Measurements from ENCODE around the gene SCD. TPM values are rescaled to one million over a fixed set of nuclear protein-coding genes. Genes with fewer than 3 reads are reported as not detected.
"Not testable (repeated sequence)": the region's sequence is repeated elsewhere in the genome, so short reads cannot be mapped to it uniquely, and the experiment has no call there.

The SCD gene
- 100 to 1,000 TPM; 239 to 240 TPM for total RNA-seq

GRCh38 chr10:100346765-100347567 lies at the start of gene SCD:
Gene SCD (plus strand): TSS chr10:100347233. CDS start chr10:100347505, 272 bp downstream.
- Mint-ChIP-seq H3K4me3 (peak within 1 kb of the TSS; percentile 96), H3K27me3 (ENCODE audit: low read depth) (no peaks in the 10 kb centered on the region), H3K9me3 (ENCODE audit: insufficient read depth) (no peaks in the 10 kb centered on the region), H3K4me1 (ENCODE audit: low read depth) (peaks cover 67% of the 10 kb centered on the region), H3K27ac (peak within 1 kb of the TSS; percentile 90), H3K36me3 (ENCODE audit: low read depth) (peaks cover 44% of the 10 kb centered on the region)
- CTCF ChIA-PET, result interaction anchor here (0.7 to 24.9 kb wide), 13 partner anchors 9 to 192 kb away, joined by 3 to 311 read pairs (median 12); partner anchors contain the start of gene HIF1AN
- peak; percentile 95 for DNase-seq
- ATAC-seq, result peak; percentile 94
- POLR2A ChIA-PET, result interaction anchor here (1.0 to 5.8 kb wide), 9 partner anchors 16 to 169 kb away, joined by 3 to 43 read pairs (median 4); partner anchors contain the start of gene BLOC1S2

GRCh38 chr10:100297242-100297641 lies 49.8 kb upstream of the SCD start:
- Mint-ChIP-seq H3K27ac (no peak overlapping the region), H3K27me3 (ENCODE audit: low read depth) (peaks cover 32% of the 10 kb centered on the region), H3K9me3 (ENCODE audit: insufficient read depth) (no peaks in the 10 kb centered on the region), H3K36me3 (ENCODE audit: low read depth) (no peaks in the 10 kb centered on the region), H3K4me1 (ENCODE audit: low read depth) (no peaks in the 10 kb centered on the region), H3K4me3 (no peak overlapping the region)
- ATAC-seq (no peak), DNase-seq (no peak)
- ChIA-PET POLR2A (interaction anchor here (1.5 kb wide), 1 partner anchor 10 kb away, joined by 5 read pairs; no protein-coding TSS in a partner anchor), CTCF (no interaction called here)

- POLR2A ChIA-PET; ATAC-seq; CTCF ChIA-PET; H3K4me3 Mint-ChIP-seq; DNase-seq; H3K4me1 Mint-ChIP-seq (ENCODE audit: low read depth); H3K36me3 Mint-ChIP-seq (ENCODE audit: low read depth); H3K27ac Mint-ChIP-seq; H3K9me3 Mint-ChIP-seq (ENCODE audit: insufficient read depth): not testable (repeated sequence)
- peaks cover 35% of the 10 kb centered on the region for H3K27me3 Mint-ChIP-seq (ENCODE audit: low read depth)
Observed at GRCh38 chr10:100301123-100301522, 45.9 kb upstream of the SCD start.

GRCh38 chr10:100303724-100304319 lies 43.2 kb upstream of the SCD start:
- no peak overlapping the region for H3K27ac Mint-ChIP-seq
- no peak overlapping the region for H3K4me3 Mint-ChIP-seq
- peaks cover 45% of the 10 kb centered on the region for H3K27me3 Mint-ChIP-seq (ENCODE audit: low read depth)
- POLR2A ChIA-PET, result interaction anchor here (1.0 kb wide), 1 partner anchor 17 kb away, joined by 5 read pairs; no protein-coding TSS in a partner anchor
- no peaks in the 10 kb centered on the region for H3K4me1 Mint-ChIP-seq (ENCODE audit: low read depth)
- CTCF ChIA-PET, result interaction anchor here (0.9 to 2.2 kb wide), 10 partner anchors 9 to 207 kb away, joined by 3 to 13 read pairs (median 4); partner anchors contain the start of gene PKD2L1
- no peak for ATAC-seq
- no peaks in the 10 kb centered on the region for H3K9me3 Mint-ChIP-seq (ENCODE audit: insufficient read depth)
- no peak for DNase-seq
- H3K36me3 Mint-ChIP-seq (ENCODE audit: low read depth), result no peaks in the 10 kb centered on the region

GRCh38 chr10:100304414-100304813 lies 42.6 kb upstream of the SCD start:
- POLR2A ChIA-PET, result no interaction called here
- CTCF ChIA-PET, result interaction anchor here (0.8 to 2.2 kb wide), 8 partner anchors 9 to 214 kb away, joined by 3 to 8 read pairs (median 4); partner anchors contain the start of gene PKD2L1
- ATAC-seq, result no peak
- no peak for DNase-seq
- Mint-ChIP-seq H3K9me3 (ENCODE audit: insufficient read depth) (no peaks in the 10 kb centered on the region), H3K4me1 (ENCODE audit: low read depth) (no peaks in the 10 kb centered on the region), H3K36me3 (ENCODE audit: low read depth) (no peaks in the 10 kb centered on the region), H3K27me3 (ENCODE audit: low read depth) (peaks cover 48% of the 10 kb centered on the region), H3K4me3 (no peak overlapping the region), H3K27ac (no peak overlapping the region)

GRCh38 chr10:100306861-100307260 lies 40.2 kb upstream of the SCD start:
- H3K27ac Mint-ChIP-seq, result no peak overlapping the region
- H3K36me3 Mint-ChIP-seq (ENCODE audit: low read depth), result no peaks in the 10 kb centered on the region
- ATAC-seq (no peak), DNase-seq (no peak)
- H3K4me3 Mint-ChIP-seq, result no peak overlapping the region
- ChIA-PET POLR2A (no interaction called here), CTCF (no interaction called here)
- no peaks in the 10 kb centered on the region for H3K4me1 Mint-ChIP-seq (ENCODE audit: low read depth)
- no peaks in the 10 kb centered on the region for H3K9me3 Mint-ChIP-seq (ENCODE audit: insufficient read depth)
- peaks cover 53% of the 10 kb centered on the region for H3K27me3 Mint-ChIP-seq (ENCODE audit: low read depth)

GRCh38 chr10:100307684-100308083 lies 39.3 kb upstream of the SCD start:
- peaks cover 55% of the 10 kb centered on the region for H3K27me3 Mint-ChIP-seq (ENCODE audit: low read depth)
- ATAC-seq, result no peak
- H3K36me3 Mint-ChIP-seq (ENCODE audit: low read depth), result no peaks in the 10 kb centered on the region
- H3K4me3 Mint-ChIP-seq, result no peak overlapping the region
- no peak overlapping the region for H3K27ac Mint-ChIP-seq
- ChIA-PET POLR2A (interaction anchor here (0.6 kb wide), 1 partner anchor 648 kb away, joined by 3 read pairs; no protein-coding TSS in a partner anchor), CTCF (no interaction called here)
- no peaks in the 10 kb centered on the region for H3K4me1 Mint-ChIP-seq (ENCODE audit: low read depth)
- DNase-seq, result no peak
- H3K9me3 Mint-ChIP-seq (ENCODE audit: insufficient read depth), result no peaks in the 10 kb centered on the region

GRCh38 chr10:100311298-100311697 lies 35.7 kb upstream of the SCD start:
- CTCF ChIA-PET, result interaction anchor here (1.0 to 1.5 kb wide), 2 partner anchors 28 to 123 kb away, joined by 3 to 5 read pairs; no protein-coding TSS in a partner anchor
- DNase-seq (no peak), ATAC-seq (no peak)
- H3K27ac Mint-ChIP-seq, result no peak overlapping the region
- H3K4me3 Mint-ChIP-seq, result no peak overlapping the region
- no peaks in the 10 kb centered on the region for H3K36me3 Mint-ChIP-seq (ENCODE audit: low read depth)
- peaks cover 54% of the 10 kb centered on the region for H3K27me3 Mint-ChIP-seq (ENCODE audit: low read depth)
- POLR2A ChIA-PET, result no interaction called here
- H3K9me3 Mint-ChIP-seq (ENCODE audit: insufficient read depth), result no peaks in the 10 kb centered on the region
- no peaks in the 10 kb centered on the region for H3K4me1 Mint-ChIP-seq (ENCODE audit: low read depth)

GRCh38 chr10:100315615-100316014 lies 31.4 kb upstream of the SCD start:
- Mint-ChIP-seq H3K36me3 (ENCODE audit: low read depth) (no peaks in the 10 kb centered on the region), H3K4me3 (no peak overlapping the region), H3K27me3 (ENCODE audit: low read depth) (peaks cover 50% of the 10 kb centered on the region), H3K9me3 (ENCODE audit: insufficient read depth) (no peaks in the 10 kb centered on the region), H3K4me1 (ENCODE audit: low read depth) (no peaks in the 10 kb centered on the region), H3K27ac (no peak overlapping the region)
- ChIA-PET POLR2A (no interaction called here), CTCF (no interaction called here)
- ATAC-seq (no peak), DNase-seq (no peak)

GRCh38 chr10:100318207-100318606 lies 28.8 kb upstream of the SCD start:
- H3K4me3 Mint-ChIP-seq, result no peak overlapping the region
- peaks cover 40% of the 10 kb centered on the region for H3K27me3 Mint-ChIP-seq (ENCODE audit: low read depth)

GRCh38 chr10:100319707-100320402 lies 27.2 kb upstream of the SCD start:
- Mint-ChIP-seq H3K36me3 (ENCODE audit: low read depth) (no peaks in the 10 kb centered on the region), H3K27ac (no peak overlapping the region), H3K4me3 (no peak overlapping the region), H3K4me1 (ENCODE audit: low read depth) (no peaks in the 10 kb centered on the region), H3K27me3 (ENCODE audit: low read depth) (peaks cover 35% of the 10 kb centered on the region), H3K9me3 (ENCODE audit: insufficient read depth) (no peaks in the 10 kb centered on the region)
- DNase-seq, result no peak
- ChIA-PET CTCF (interaction anchor here (0.9 kb wide), 1 partner anchor 114 kb away, joined by 3 read pairs; no protein-coding TSS in a partner anchor), POLR2A (no interaction called here)
- ATAC-seq, result no peak

More at GRCh38 chr10:100318207-100318606, 28.8 kb upstream of the SCD start:
- ATAC-seq (no peak), DNase-seq (no peak)
- Mint-ChIP-seq H3K9me3 (ENCODE audit: insufficient read depth) (no peaks in the 10 kb centered on the region), H3K36me3 (ENCODE audit: low read depth) (no peaks in the 10 kb centered on the region), H3K27ac (no peak overlapping the region), H3K4me1 (ENCODE audit: low read depth) (no peaks in the 10 kb centered on the region)
- ChIA-PET POLR2A (no interaction called here), CTCF (no interaction called here)

Measured in activated CD8-positive, alpha-beta T cell treated with anti-CD3 and anti-CD28 coated beads, Interleukin-2, amount 10 ng/mL, durations not matched to agents 7 days and 5 days (primary cell).